ENCODE results near the gene PEG3. TPM values are rescaled to one million over a fixed set of nuclear protein-coding genes. Genes with fewer than 3 reads are reported as not detected.

Gene PEG3
- total and polyA plus RNA-seq, 2 of the 13 experiments (the other 11 are each of a cell fraction or from before 2014, with no cell fraction given) = 217 to 394 TPM

GRCh38 chr19:56840451-56841192, at the start of gene PEG3, which contains the start of gene ZIM2 (continued):
- TF ChIP-seq, protein P1, sequence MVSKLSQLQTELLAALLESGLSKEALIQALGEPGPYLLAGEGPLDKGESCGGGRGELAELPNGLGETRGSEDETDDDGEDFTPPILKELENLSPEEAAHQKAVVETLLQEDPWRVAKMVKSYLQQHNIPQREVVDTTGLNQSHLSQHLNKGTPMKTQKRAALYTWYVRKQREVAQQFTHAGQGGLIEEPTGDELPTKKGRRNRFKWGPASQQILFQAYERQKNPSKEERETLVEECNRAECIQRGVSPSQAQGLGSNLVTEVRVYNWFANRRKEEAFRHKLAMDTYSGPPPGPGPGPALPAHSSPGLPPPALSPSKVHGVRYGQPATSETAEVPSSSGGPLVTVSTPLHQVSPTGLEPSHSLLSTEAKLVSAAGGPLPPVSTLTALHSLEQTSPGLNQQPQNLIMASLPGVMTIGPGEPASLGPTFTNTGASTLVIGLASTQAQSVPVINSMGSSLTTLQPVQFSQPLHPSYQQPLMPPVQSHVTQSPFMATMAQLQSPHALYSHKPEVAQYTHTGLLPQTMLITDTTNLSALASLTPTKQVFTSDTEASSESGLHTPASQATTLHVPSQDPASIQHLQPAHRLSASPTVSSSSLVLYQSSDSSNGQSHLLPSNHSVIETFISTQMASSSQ (IDR thresholded peaks at IDR 0.05; ENCODE audit: low read depth) = no peak
- TF ChIP-seq, protein P1 (CRISPR knock-in tag; IDR thresholded peaks at IDR 0.05; ENCODE audit: borderline replicate concordance) = no peak
- TF ChIP-seq REL (CRISPR knock-in tag; conservative IDR thresholded peaks at IDR 0.05) = no peak
- TF ChIP-seq ZFP82 (CRISPR knock-in tag; IDR thresholded peaks at IDR 0.05; ENCODE audit: borderline replicate concordance) = no peak; the same call in 1 of the 2 replicates
- no peak for TF ChIP-seq FOXP4 (CRISPR knock-in tag; IDR thresholded peaks at IDR 0.05)
- peak; percentile 46; the same call in 1 of the 2 replicates for TF ChIP-seq TSC22D2 (CRISPR knock-in tag; IDR thresholded peaks at IDR 0.05; ENCODE audit: borderline replicate concordance)
- peak; percentile 53; the same call in 1 of the 2 replicates for TF ChIP-seq GABPB1 (CRISPR knock-in tag; IDR thresholded peaks at IDR 0.05)
- TF ChIP-seq KAT8 (CRISPR knock-in tag; IDR thresholded peaks at IDR 0.05) = no peak
- no peak for TF ChIP-seq MAFG (CRISPR knock-in tag; IDR thresholded peaks at IDR 0.05)
- no peak for TF ChIP-seq LBX2 (CRISPR knock-in tag; IDR thresholded peaks at IDR 0.05; ENCODE audit: borderline replicate concordance)
- TF ChIP-seq SRSF9 (IDR thresholded peaks at IDR 0.05; ENCODE audit: borderline replicate concordance, insufficient read depth, low read depth, low read length, poor library complexity, severe bottlenecking) = no peak
- TF ChIP-seq PLRG1 (conservative IDR thresholded peaks at IDR 0.05) = no peak
- no peak for TF ChIP-seq ZNF543 (CRISPR knock-in tag; IDR thresholded peaks at IDR 0.05)
- no peak for TF ChIP-seq ZNF605 (CRISPR knock-in tag; IDR thresholded peaks at IDR 0.05)
- TF ChIP-seq ZNF44 (CRISPR knock-in tag; IDR thresholded peaks at IDR 0.05) = no peak
- TF ChIP-seq ZNF510 (CRISPR knock-in tag; IDR thresholded peaks at IDR 0.05; ENCODE audit: low read depth) = no peak
- TF ChIP-seq, protein P2, sequence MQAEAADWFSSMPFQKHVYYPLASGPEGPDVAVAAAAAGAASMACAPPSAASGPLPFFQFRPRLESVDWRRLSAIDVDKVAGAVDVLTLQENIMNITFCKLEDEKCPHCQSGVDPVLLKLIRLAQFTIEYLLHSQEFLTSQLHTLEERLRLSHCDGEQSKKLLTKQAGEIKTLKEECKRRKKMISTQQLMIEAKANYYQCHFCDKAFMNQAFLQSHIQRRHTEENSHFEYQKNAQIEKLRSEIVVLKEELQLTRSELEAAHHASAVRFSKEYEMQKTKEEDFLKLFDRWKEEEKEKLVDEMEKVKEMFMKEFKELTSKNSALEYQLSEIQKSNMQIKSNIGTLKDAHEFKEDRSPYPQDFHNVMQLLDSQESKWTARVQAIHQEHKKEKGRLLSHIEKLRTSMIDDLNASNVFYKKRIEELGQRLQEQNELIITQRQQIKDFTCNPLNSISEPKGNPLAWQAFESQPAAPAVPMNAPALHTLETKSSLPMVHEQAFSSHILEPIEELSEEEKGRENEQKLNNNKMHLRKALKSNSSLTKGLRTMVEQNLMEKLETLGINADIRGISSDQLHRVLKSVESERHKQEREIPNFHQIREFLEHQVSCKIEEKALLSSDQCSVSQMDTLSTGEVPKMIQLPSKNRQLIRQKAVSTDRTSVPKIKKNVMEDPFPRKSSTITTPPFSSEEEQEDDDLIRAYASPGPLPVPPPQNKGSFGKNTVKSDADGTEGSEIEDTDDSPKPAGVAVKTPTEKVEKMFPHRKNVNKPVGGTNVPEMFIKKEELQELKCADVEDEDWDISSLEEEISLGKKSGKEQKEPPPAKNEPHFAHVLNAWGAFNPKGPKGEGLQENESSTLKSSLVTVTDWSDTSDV (CRISPR knock-in tag; IDR thresholded peaks at IDR 0.05) = no peak
- no peak for TF ChIP-seq MTA1 (CRISPR knock-in tag; IDR thresholded peaks at IDR 0.05; ENCODE audit: borderline replicate concordance)
- TF ChIP-seq SIN3A (IDR thresholded peaks at IDR 0.05; ENCODE audit: borderline replicate concordance, low read depth, low read length) = no peak
- peak; percentile 81 for TF ChIP-seq NFYB (CRISPR knock-in tag; IDR thresholded peaks at IDR 0.05)
- peak; percentile 23 for TF ChIP-seq TBL1XR1 (IDR thresholded peaks at IDR 0.05; ENCODE audit: borderline replicate concordance, low read length, partially characterized antibody)

Measured in HepG2 (cell line).